Lower leg skin (tissue), 4 donors: ENCODE measurements around the gene PHF1. TPM values are rescaled to one million over a fixed set of nuclear protein-coding genes. Genes with fewer than 3 reads are reported as not detected.
A peak's percentile ranks its signal among the peaks of the same experiment; 100 is the strongest.

Experiments
- DNase-seq, 2 donors: peaks; one replicate each; pipeline ENCODE4 v3.0.0-alpha.2; 2019; ENCODE audit warnings: low spot score in 2 of 2
- H3K4me3 ChIP-seq: fragments of 200-600 bp; sonication (generic); 2 replicates; pipeline ENCODE4 v1.5.1; 2017; ENCODE audit warnings: mild to moderate bottlenecking, low read depth; ENCODE audit not compliant: poor library complexity, severe bottlenecking
- CTCF ChIP-seq, 3 donors: fragments of 450-650 bp; IDR thresholded peaks; one replicate each; pipeline ENCODE4 v1.5.1; 2016; ENCODE audit warnings: antibody characterized with exemption in 3 of 3, mild to moderate bottlenecking in 3 of 3, moderate library complexity in 2 of 3
- POLR2A ChIP-seq, 2 donors: fragments of 450-650 bp; IDR thresholded peaks; one replicate each; pipeline ENCODE4 v1.6.1; 2016 to 2017; ENCODE audit warnings: antibody characterized with exemption in 2 of 2, mild to moderate bottlenecking in 1 of 2, moderate library complexity in 1 of 2
- WGBS, 2 donors: methylation state at CpG; one replicate each; pipeline ENCODE4 v1.1.5; 2018; 5-methylcytosine and 5-hydroxymethylcytosine counted together
- intact Hi-C: fragments of 100-400 bp; cut with DNase I; formaldehyde crosslinking; loops from one replicate; pipeline ENCODE4 v1.15.0; 2023; ENCODE audit warnings: low total_unique reads
- microRNA-seq, 2 donors: library from miRNA; unstranded; fragments of <30 nt; microRNA quantifications; one replicate each; pipeline ENCODE4, GENCODE V29; 2016; ENCODE audit warnings: borderline replicate concordance in 2 of 2, borderline number of aligned reads in 1 of 2
- total RNA-seq, 4 donors: library from RNA; depleted of rRNA; stranded (reverse); fragments of >200 nt; gene quantifications; one replicate each; pipeline ENCODE4 v1.1.0, GENCODE V29; 2016

Gene PHF1
- total RNA-seq, 4 donors from 2014 or later: 40.9 to 73.0 (median 64.8) TPM

- TF ChIP-seq POLR2A (IDR thresholded peaks at IDR 0.05) (no peak), CTCF (IDR thresholded peaks at IDR 0.05) (no peak)
- peak; percentile 96 to 99 for DNase-seq
- WGBS, 2 donors: 0 to 1% methylated on average over 30 to 46 of the region's 65 CpGs
- intact Hi-C loops: no loop called here
- peak within 1 kb of the TSS; percentile 60 for H3K4me3 ChIP-seq
These were observed 43.5 kb downstream of the PHF1 start, which contains the start of gene ZBTB9 for GRCh38 chr6:33454009-33454946. Gene ZBTB9, plus strand, starts transcription at chr6:33454576. Its CDS starts 525 bp downstream, at chr6:33455101.

DNA sequence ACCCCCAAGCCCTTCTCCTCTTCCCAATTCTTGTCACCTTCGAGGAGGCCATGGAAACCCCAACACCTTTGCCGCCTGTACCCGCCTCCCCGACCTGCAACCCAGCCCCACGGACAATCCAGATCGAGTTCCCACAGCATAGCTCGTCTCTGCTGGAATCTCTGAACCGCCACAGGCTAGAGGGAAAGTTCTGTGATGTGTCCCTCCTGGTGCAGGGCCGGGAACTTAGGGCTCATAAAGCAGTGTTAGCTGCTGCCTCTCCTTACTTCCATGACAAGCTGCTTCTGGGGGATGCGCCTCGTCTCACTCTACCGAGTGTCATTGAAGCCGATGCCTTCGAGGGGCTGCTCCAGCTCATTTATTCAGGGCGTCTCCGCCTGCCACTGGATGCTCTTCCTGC lies 44.2 kb downstream of the PHF1 start:
- TF ChIP-seq CTCF (IDR thresholded peaks at IDR 0.05) (no peak), POLR2A (IDR thresholded peaks at IDR 0.05) (no peak)
- WGBS, 2 donors: 41 to 42% methylated on average over 16 of the region's 16 CpGs
- peak overlapping the region; percentile 60 for H3K4me3 ChIP-seq
- intact Hi-C loops: loop anchor here (5.0 kb wide), 1 partner anchor 1947 kb away; no protein-coding TSS in a partner anchor
- DNase-seq: peak in 1 of 2 donors; percentile 80

DNA sequence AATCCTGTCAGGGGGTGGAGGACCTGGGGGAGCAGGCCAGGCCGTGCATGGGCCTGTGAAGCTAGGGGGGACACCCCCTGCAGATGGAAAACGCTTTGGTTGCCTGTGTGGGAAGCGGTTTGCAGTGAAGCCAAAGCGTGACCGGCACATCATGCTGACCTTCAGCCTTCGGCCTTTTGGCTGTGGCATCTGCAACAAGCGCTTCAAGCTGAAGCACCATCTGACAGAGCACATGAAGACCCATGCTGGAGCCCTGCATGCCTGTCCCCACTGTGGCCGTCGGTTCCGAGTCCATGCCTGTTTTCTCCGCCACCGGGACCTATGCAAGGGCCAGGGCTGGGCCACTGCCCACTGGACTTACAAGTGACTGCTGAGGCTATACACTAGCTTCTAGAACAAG lies 45.3 kb downstream of the PHF1 start:
- TF ChIP-seq CTCF (IDR thresholded peaks at IDR 0.05): no peak
- TF ChIP-seq POLR2A (IDR thresholded peaks at IDR 0.05): no peak
- no peak overlapping the region for H3K4me3 ChIP-seq
- WGBS, 2 donors: 95 to 98% methylated on average over 12 of the region's 12 CpGs
- DNase-seq: no peak
- intact Hi-C loops: loop anchor here (5.0 kb wide), 1 partner anchor 1946 kb away; no protein-coding TSS in a partner anchor

DNA sequence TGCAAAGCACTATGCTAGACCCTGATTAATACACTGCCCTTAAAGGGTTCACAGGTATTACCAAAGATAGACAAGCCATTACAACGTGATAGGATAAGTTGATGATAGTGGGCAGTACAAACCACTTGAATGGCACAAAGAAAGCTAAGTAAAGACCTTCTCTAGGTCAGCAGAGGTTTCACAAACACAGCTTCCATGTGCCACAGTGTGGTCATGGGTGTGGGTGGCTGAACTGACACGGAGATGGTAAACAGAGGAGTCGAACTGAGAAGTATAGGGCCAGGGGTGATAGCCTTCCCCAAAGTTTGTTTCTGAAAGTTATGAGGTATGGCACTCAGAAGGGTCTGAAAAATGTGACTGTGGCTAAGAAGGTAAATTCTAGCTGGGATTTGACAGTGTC lies 47.9 kb downstream of the PHF1 start:
- no peak for DNase-seq
- 70 to 72% methylated on average over 3 of the region's 3 CpGs for WGBS, 2 donors
- intact Hi-C loops: loop anchor here (5.0 kb wide), 1 partner anchor 1944 kb away; no protein-coding TSS in a partner anchor

DNA sequence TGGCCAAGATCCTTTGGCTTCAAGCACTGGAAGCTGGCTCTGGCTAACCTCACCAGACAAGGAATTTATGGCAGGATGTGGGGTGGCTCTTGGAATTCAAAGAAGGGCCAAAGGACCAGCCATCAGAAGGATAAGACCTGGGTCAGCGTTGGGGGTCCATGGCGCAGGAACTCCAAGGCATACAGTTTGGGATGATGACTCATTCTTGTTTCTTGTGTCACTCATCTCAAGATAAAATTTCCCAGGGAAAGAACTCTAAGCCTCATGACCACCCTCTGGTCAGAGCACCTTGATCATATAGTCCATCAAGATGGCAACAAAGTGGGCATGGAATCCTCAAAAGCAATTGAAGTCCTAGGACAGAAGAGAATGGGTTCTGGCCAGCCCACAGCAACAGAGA lies 48.4 kb downstream of the PHF1 start:
- 92 to 100% methylated on average over 2 of the region's 2 CpGs for WGBS, 2 donors
- intact Hi-C loops: loop anchor here (5.0 kb wide), 1 partner anchor 1943 kb away; no protein-coding TSS in a partner anchor
- no peak overlapping the region for H3K4me3 ChIP-seq
- TF ChIP-seq POLR2A (IDR thresholded peaks at IDR 0.05) (no peak), CTCF (IDR thresholded peaks at IDR 0.05) (no peak)
- DNase-seq: no peak

More for the DNA sequence above, 47.9 kb downstream of the PHF1 start:
- H3K4me3 ChIP-seq: no peak overlapping the region
- TF ChIP-seq POLR2A (IDR thresholded peaks at IDR 0.05): no peak
- TF ChIP-seq CTCF (IDR thresholded peaks at IDR 0.05): no peak

Small RNA genes within 50 kb of the gene (microRNA-seq; reads per million reads assigned to microRNA genes)
- gene MIR5004: 0 reads per million in 2 donors

Other genes with a start within 250 kb of the PHF1 start
- gene COL11A2, start 218.5 kb upstream of the PHF1 start, total RNA-seq: under 1 TPM; 0.16 to 0.30 (median 0.28) TPM
- 10 to 100 TPM; 17.8 to 27.3 (median 24.9) TPM for gene RXRB, start 210.3 kb upstream of the PHF1 start, total RNA-seq
- gene SLC39A7, start 210.1 kb upstream of the PHF1 start, total RNA-seq: 10 to 100 TPM; 35.4 to 52.7 (median 39.1) TPM
- 10 to 100 TPM; 39.3 to 49.5 (median 41.8) TPM for gene HSD17B8, start 206.4 kb upstream of the PHF1 start, total RNA-seq
- gene RING1, start 202.5 kb upstream of the PHF1 start, total RNA-seq: 10 to 100 TPM; 10.0 to 22.1 (median 13.7) TPM
- 10 to 100 TPM; 33.3 to 51.0 (median 44.4) TPM for gene VPS52, start 139.1 kb upstream of the PHF1 start, total RNA-seq
- 1,000 to 10,000 TPM; 4,043 to 6,696 (median 6,204) TPM for gene RPS18, start 138.9 kb upstream of the PHF1 start, total RNA-seq
- gene B3GALT4, start 133.9 kb upstream of the PHF1 start, total RNA-seq: 10 to 100 TPM; 24.8 to 31.0 (median 26.3) TPM
- gene WDR46, start 121.8 kb upstream of the PHF1 start, total RNA-seq: 10 to 100 TPM; 38.4 to 57.2 (median 47.0) TPM
- 10 to 100 TPM; 22.6 to 36.3 (median 35.3) TPM for gene PFDN6, start 121.4 kb upstream of the PHF1 start, total RNA-seq
- 10 to 100 TPM; 79.7 to 95.3 (median 84.4) TPM for gene RGL2, start 112.1 kb upstream of the PHF1 start, total RNA-seq
- 100 to 1,000 TPM in 1 of 4 donors, 10 to 100 TPM in 3; 80.3 to 122 (median 92.0) TPM for gene TAPBP, start 96.9 kb upstream of the PHF1 start, total RNA-seq
- 10 to 100 TPM; 25.0 to 53.7 (median 35.8) TPM for gene ZBTB22, start 93.3 kb upstream of the PHF1 start, total RNA-seq
- gene DAXX, start 88.1 kb upstream of the PHF1 start, total RNA-seq: 10 to 100 TPM; 41.2 to 45.4 (median 43.3) TPM
- gene KIFC1, start 19.2 kb upstream of the PHF1 start, total RNA-seq: 10 to 100 TPM in 1 of 4 donors, 1 to 10 TPM in 3; 4.1 to 14.6 (median 9.3) TPM
- 100 to 1,000 TPM in 3 of 4 donors, 10 to 100 TPM in 1; 96.5 to 162 (median 153) TPM for gene CUTA, start 7.1 kb downstream of the PHF1 start, total RNA-seq
- gene SYNGAP1, start 9.1 kb downstream of the PHF1 start, total RNA-seq: 10 to 100 TPM in 2 of 4 donors, 1 to 10 TPM in 2; 7.5 to 21.1 (median 9.4) TPM
- gene ZBTB9, start 43.6 kb downstream of the PHF1 start, total RNA-seq: 1 to 10 TPM; 4.0 to 5.4 (median 4.6) TPM
- 10 to 100 TPM; 19.7 to 26.6 (median 22.2) TPM for gene BAK1, start 169.3 kb downstream of the PHF1 start, total RNA-seq
- gene ITPR3, start 210.3 kb downstream of the PHF1 start, total RNA-seq: 100 to 1,000 TPM; 161 to 265 (median 197) TPM